Stimulated activated memory B cell treated with anti-CD40 and anti-IgM and Interleukin-4, amounts not matched to agents 10 μg/mL and 1 μg/mL and 100 μg/mL, for 72 hours (primary cell): ENCODE data around the gene ACTR3.
A peak's percentile ranks its signal among the peaks of the same experiment; 100 is the strongest.

Source experiments
- ATAC-seq: fragments of 150-1000 bp; cut with Tn5 transposase; 2 replicates; pipeline ENCODE4 v1.10.0; 2021
- H3K27ac Mint-ChIP-seq: one replicate; pipeline ENCODE4 v1.8.0; 2022; ENCODE audit warnings: mild to moderate bottlenecking, mixed read lengths
- H3K27me3 Mint-ChIP-seq: one replicate; pipeline ENCODE4 v1.8.0; 2022; ENCODE audit warnings: mixed read lengths
- H3K36me3 Mint-ChIP-seq: one replicate; pipeline ENCODE4 v1.8.0; 2022; ENCODE audit warnings: mixed read lengths
- H3K4me1 Mint-ChIP-seq: one replicate; pipeline ENCODE4 v1.8.0; 2022; ENCODE audit warnings: mixed read lengths
- H3K4me3 Mint-ChIP-seq: one replicate; pipeline ENCODE4 v1.8.0; 2022; ENCODE audit warnings: mild to moderate bottlenecking, moderate library complexity, mixed read lengths
- H3K9me3 Mint-ChIP-seq: one replicate; pipeline ENCODE4 v1.8.0; 2022; ENCODE audit warnings: mixed read lengths

Gene ACTR3

DNA sequence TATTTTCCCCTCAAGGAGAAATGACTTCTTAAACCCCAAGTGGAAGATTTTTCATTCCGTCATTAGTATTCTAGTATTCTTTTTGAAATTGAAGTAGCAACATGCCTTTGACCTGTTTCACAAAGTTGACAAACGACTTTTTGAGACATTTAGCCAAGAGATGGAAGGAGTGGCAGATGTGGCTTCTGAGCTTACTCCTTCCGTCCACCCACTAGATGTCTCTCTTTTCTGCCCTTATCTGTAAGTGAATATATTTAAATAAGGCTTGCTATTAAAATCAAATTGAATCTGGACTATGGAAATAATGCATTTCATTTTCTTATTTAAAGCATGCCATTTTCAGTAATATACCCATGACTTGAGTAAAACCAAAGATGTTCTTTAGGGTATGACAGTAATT lies 74.1 kb downstream of the ACTR3 start:
- no peak for ATAC-seq
- peaks cover 15% of the 10 kb centered on the region for H3K36me3 Mint-ChIP-seq
- H3K4me3 Mint-ChIP-seq = no peak overlapping the region
- H3K4me1 Mint-ChIP-seq = peaks cover 5% of the 10 kb centered on the region
- no peaks in the 10 kb centered on the region for H3K9me3 Mint-ChIP-seq
- no peaks in the 10 kb centered on the region for H3K27me3 Mint-ChIP-seq
- H3K27ac Mint-ChIP-seq = no peak overlapping the region

- ATAC-seq = no peak
- no peaks in the 10 kb centered on the region for H3K9me3 Mint-ChIP-seq
- H3K36me3 Mint-ChIP-seq = peaks cover 15% of the 10 kb centered on the region
- no peaks in the 10 kb centered on the region for H3K27me3 Mint-ChIP-seq
- H3K4me1 Mint-ChIP-seq = peaks cover 5% of the 10 kb centered on the region
- no peak overlapping the region for H3K27ac Mint-ChIP-seq
- H3K4me3 Mint-ChIP-seq = no peak overlapping the region
These were observed 74.5 kb downstream of the ACTR3 start for GRCh38 chr2:113964436-113964835.

DNA sequence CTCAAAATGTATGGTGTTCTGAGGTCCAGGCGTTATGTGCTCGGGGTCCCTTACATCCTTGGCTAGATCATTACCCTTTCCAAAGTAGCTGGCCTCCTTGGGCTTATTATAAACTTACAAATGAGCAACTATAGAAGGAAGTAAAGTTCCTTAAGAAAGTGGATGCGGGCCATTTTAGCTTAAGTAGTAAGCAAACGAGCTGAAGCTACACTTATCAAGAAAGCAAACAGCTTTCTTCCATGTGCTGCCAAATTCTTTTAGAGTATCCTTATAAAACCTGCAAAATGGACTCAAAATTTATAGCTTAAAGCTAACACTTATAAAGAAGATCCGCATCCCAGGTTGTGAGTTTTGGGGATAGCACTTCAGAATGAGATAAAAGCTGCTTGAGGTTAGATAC lies 75.3 kb downstream of the ACTR3 start:
- H3K36me3 Mint-ChIP-seq = peaks cover 15% of the 10 kb centered on the region
- no peak overlapping the region for H3K27ac Mint-ChIP-seq
- H3K4me3 Mint-ChIP-seq = no peak overlapping the region
- H3K27me3 Mint-ChIP-seq = no peaks in the 10 kb centered on the region
- no peaks in the 10 kb centered on the region for H3K9me3 Mint-ChIP-seq
- ATAC-seq = no peak
- peaks cover 5% of the 10 kb centered on the region for H3K4me1 Mint-ChIP-seq

- Mint-ChIP-seq H3K9me3 (no peaks in the 10 kb centered on the region), H3K27me3 (no peaks in the 10 kb centered on the region), H3K4me1 (peaks cover 5% of the 10 kb centered on the region), H3K36me3 (peaks cover 15% of the 10 kb centered on the region), H3K27ac (no peak overlapping the region), H3K4me3 (no peak overlapping the region)
- ATAC-seq = peak; percentile 64
These were observed 75.8 kb downstream of the ACTR3 start for GRCh38 chr2:113965644-113966043.

DNA sequence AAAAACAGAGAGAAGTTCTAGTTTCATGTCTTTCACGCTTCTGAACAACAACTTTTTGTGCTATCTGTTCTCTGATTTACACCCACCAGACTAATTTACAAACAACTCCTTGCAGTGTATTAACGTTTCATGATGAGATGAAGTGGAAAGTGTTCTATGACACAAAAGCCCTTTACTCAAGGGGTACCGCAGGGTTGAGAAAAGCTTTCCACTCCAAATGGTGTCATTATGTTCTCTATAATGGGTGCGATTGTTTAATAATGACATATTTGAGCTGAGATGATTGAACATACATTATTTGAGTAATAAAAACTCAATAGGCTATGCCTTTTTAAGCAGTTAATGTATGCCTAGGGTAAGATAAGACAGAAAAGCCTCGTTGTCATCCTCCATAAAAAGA lies 76.3 kb downstream of the ACTR3 start:
- Mint-ChIP-seq H3K4me3 (no peak overlapping the region), H3K27ac (no peak overlapping the region), H3K36me3 (peaks cover 12% of the 10 kb centered on the region), H3K27me3 (no peaks in the 10 kb centered on the region), H3K4me1 (peaks cover 8% of the 10 kb centered on the region), H3K9me3 (no peaks in the 10 kb centered on the region)
- ATAC-seq = no peak

DNA sequence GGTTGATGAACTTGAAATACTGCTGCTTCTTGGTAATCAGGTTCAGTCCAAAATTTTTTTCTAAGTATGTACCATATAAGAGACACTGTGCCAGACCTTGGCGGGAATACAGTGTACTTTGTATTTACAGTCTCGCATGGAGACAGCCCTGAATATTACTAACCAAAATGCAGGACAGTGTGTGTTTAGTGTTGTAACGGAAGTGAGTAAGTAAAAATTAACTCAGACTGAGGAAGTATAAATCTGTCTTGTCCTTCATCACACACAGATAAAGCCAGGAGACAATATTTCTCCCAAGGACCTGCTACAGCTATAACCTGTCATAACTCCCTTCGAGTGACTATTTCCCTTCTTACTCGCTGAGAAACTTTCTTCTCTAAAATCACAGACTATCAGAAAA lies 76.9 kb downstream of the ACTR3 start:
- H3K36me3 Mint-ChIP-seq = peaks cover 7% of the 10 kb centered on the region
- ATAC-seq = no peak
- no peaks in the 10 kb centered on the region for H3K27me3 Mint-ChIP-seq
- no peak overlapping the region for H3K4me3 Mint-ChIP-seq
- H3K9me3 Mint-ChIP-seq = no peaks in the 10 kb centered on the region
- H3K27ac Mint-ChIP-seq = no peak overlapping the region
- peaks cover 11% of the 10 kb centered on the region for H3K4me1 Mint-ChIP-seq

DNA sequence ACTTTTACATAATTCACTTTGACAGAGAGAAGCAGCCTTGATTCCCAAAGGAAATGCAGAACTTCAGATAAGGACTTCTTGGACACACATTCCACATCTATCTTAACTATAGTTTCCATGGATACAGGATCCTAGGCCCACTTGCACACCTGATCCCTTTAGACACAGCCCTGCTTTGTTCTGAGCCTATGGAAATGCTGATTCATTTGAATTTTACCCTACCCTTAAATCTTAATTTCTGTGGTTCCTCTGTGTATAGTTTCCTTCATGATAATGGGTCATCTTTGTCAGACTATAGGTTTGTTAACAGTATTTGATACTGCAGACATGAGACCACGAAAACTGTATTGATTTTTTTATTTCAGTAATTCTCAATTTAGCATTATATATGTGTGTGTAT lies 77.4 kb downstream of the ACTR3 start:
- ATAC-seq = no peak
- Mint-ChIP-seq H3K4me3 (no peak overlapping the region), H3K9me3 (no peaks in the 10 kb centered on the region), H3K4me1 (peaks cover 11% of the 10 kb centered on the region), H3K27ac (no peak overlapping the region), H3K27me3 (no peaks in the 10 kb centered on the region), H3K36me3 (peaks cover 12% of the 10 kb centered on the region)

DNA sequence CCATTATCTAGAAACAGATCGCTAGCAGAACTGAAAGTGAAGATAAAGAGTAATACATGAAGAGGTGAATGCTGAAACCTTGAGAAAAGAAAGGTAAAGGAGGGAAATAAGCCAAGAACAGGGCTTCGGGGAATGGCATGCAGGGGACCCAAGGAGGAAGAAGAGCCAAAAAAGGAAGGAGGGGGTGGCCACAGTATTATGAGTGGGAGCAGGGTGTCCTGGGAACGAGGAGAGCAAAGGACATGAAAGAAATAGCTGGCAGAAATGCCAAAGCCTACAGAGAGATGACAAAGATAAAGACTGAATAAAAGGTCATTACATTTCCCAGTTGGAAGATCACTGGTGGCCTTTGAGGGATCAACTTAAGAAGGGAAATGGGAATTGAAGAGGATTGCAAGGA lies 82.9 kb downstream of the ACTR3 start:
- no peaks in the 10 kb centered on the region for H3K9me3 Mint-ChIP-seq
- H3K27ac Mint-ChIP-seq = peak overlapping the region; percentile 3
- H3K36me3 Mint-ChIP-seq = peaks cover 34% of the 10 kb centered on the region
- H3K27me3 Mint-ChIP-seq = no peaks in the 10 kb centered on the region
- ATAC-seq = no peak
- H3K4me1 Mint-ChIP-seq = peaks cover 6% of the 10 kb centered on the region
- no peak overlapping the region for H3K4me3 Mint-ChIP-seq

GRCh38 chr2:113973810-113974209 lies 83.9 kb downstream of the ACTR3 start:
- H3K4me3 Mint-ChIP-seq = no peak overlapping the region
- no peaks in the 10 kb centered on the region for H3K27me3 Mint-ChIP-seq
- no peak overlapping the region for H3K27ac Mint-ChIP-seq
- H3K36me3 Mint-ChIP-seq = peaks cover 35% of the 10 kb centered on the region
- no peak for ATAC-seq
- H3K9me3 Mint-ChIP-seq = no peaks in the 10 kb centered on the region
- peaks cover 6% of the 10 kb centered on the region for H3K4me1 Mint-ChIP-seq

GRCh38 chr2:113974727-113975126 lies 84.8 kb downstream of the ACTR3 start:
- no peak for ATAC-seq
- Mint-ChIP-seq H3K27me3 (no peaks in the 10 kb centered on the region), H3K27ac (no peak overlapping the region), H3K9me3 (no peaks in the 10 kb centered on the region), H3K36me3 (peaks cover 39% of the 10 kb centered on the region), H3K4me3 (no peak overlapping the region), H3K4me1 (peaks cover 6% of the 10 kb centered on the region)

DNA sequence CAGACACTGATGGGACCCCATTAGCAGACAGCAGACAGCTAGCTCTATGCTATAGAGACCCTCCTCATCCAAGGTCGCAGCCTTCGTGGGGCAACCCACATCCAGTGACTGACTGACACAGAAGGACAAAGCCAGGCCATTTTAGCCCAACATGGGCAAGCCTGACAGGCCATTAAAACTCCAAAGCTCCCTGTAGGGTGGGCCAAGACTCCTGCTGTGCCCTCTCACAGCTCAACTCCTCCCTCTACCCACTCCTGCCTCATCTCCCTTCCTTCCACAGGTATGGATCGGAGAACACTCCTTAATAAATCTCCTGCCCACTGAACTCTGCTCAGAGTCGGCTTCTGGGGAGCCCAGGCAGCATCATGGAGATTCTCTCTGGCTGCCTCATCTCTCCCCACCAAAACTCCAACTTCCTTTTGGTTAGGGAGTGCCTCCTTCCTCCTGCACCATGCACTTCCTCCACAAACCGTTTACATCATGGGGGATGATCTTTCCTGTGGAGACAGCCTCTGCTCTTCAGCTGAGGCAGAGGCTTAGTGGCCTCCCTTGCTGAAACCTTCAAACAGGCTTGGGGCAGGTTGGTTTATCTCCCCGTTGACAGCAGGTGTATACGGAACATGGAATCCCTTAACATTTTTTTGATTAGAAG lies 86.5 kb downstream of the ACTR3 start:
- H3K36me3 Mint-ChIP-seq = peaks cover 46% of the 10 kb centered on the region
- H3K27ac Mint-ChIP-seq = peak overlapping the region; percentile 44

DNA sequence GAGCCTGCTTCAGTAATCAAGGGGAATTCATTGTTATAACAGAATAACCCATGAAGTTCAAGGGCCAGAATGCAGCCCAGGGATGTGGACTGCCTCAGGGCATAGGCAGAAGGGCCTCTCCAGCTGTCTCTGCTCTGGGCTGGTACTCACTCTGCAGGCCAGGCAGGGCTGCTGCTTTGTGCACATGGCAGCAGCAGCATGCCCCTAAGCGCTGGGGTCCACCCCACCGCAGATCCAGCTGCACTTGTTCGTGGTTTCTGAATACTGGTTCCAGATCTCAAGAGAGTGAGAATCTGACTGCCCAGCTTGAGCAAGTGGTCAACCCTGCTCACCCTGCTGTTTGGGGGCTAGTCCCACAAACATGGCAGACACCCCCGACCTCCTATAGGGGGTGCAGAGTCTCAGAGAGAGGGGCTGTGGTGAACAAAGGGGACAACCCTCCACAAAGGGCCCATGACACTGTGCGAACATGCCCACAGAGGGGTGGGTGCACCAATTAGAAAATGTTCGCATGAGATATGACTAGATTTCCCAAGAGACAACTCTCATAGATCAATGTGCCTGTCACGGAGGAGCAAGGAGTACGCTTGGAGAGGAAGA lies 87.3 kb downstream of the ACTR3 start:
- H3K27ac Mint-ChIP-seq = no peak overlapping the region
- no peaks in the 10 kb centered on the region for H3K27me3 Mint-ChIP-seq
- no peaks in the 10 kb centered on the region for H3K4me1 Mint-ChIP-seq
- peak; percentile 37 for ATAC-seq
- H3K4me3 Mint-ChIP-seq = no peak overlapping the region
- no peaks in the 10 kb centered on the region for H3K9me3 Mint-ChIP-seq
- H3K36me3 Mint-ChIP-seq = peaks cover 42% of the 10 kb centered on the region

More for the DNA sequence above, 86.5 kb downstream of the ACTR3 start:
- no peaks in the 10 kb centered on the region for H3K9me3 Mint-ChIP-seq
- peaks cover under 1% of the 10 kb centered on the region for H3K4me1 Mint-ChIP-seq
- H3K4me3 Mint-ChIP-seq = no peak overlapping the region
- H3K27me3 Mint-ChIP-seq = no peaks in the 10 kb centered on the region
- ATAC-seq = no peak

GRCh38 chr2:113977660-113978523 lies 88.0 kb downstream of the ACTR3 start:
- no peak for ATAC-seq
- no peaks in the 10 kb centered on the region for H3K4me1 Mint-ChIP-seq
- no peak overlapping the region for H3K27ac Mint-ChIP-seq
- peaks cover 38% of the 10 kb centered on the region for H3K36me3 Mint-ChIP-seq
- H3K4me3 Mint-ChIP-seq = no peak overlapping the region
- H3K27me3 Mint-ChIP-seq = no peaks in the 10 kb centered on the region
- H3K9me3 Mint-ChIP-seq = no peaks in the 10 kb centered on the region

- Mint-ChIP-seq H3K9me3 (no peaks in the 10 kb centered on the region), H3K27me3 (no peaks in the 10 kb centered on the region), H3K4me3 (no peak overlapping the region), H3K27ac (no peak overlapping the region), H3K4me1 (no peaks in the 10 kb centered on the region), H3K36me3 (peaks cover 37% of the 10 kb centered on the region)
- no peak for ATAC-seq
These were observed 88.8 kb downstream of the ACTR3 start for GRCh38 chr2:113978524-113979190.
